ENCODE data around the gene MSX2.

MSX2 gene

GRCh38 chr5:174717826-174718455 is 6.4 kb upstream of the MSX2 start:
- no peak overlapping the region for H3K27ac ChIP-seq (ENCODE audit: extremely low read depth, low read depth, low read length)
- ChIA-PET POLR2A (no interaction called here), CTCF (interaction anchor here (0.8 to 0.9 kb wide), 3 partner anchors 76 to 298 kb away, joined by 3 read pairs; no protein-coding TSS in a partner anchor)
- no peaks in the 10 kb centered on the region for H3K36me3 ChIP-seq (ENCODE audit: control insufficient read depth in 2 of 2, insufficient read depth in 1 of 2, low read length in 2 of 2)
- H3K4me3 ChIP-seq (ENCODE audit: low read depth, low read length), result no peak overlapping the region
- no peaks in the 10 kb centered on the region for H3K9me3 ChIP-seq (ENCODE audit: control insufficient read depth, insufficient read depth, low read depth, low read length)
- TF ChIP-seq CTCF (tag by site-specific recombination; IDR thresholded peaks at IDR 0.05) (no peak), SP7 (tag by site-specific recombination; IDR thresholded peaks at IDR 0.05) (no peak), BCL11B (tag by site-specific recombination; IDR thresholded peaks at IDR 0.05; ENCODE audit: low read depth) (no peak), ZNF274 (IDR thresholded peaks at IDR 0.05; ENCODE audit: low read length) (no peak), ZNF274 (tag by site-specific recombination; IDR thresholded peaks at IDR 0.05; ENCODE audit: borderline replicate concordance) (no peak), ZNF23 (tag by site-specific recombination; IDR thresholded peaks at IDR 0.05; ENCODE audit: borderline replicate concordance) (no peak), ZFP69B (tag by site-specific recombination; IDR thresholded peaks at IDR 0.05) (no peak), ZNF707 (tag by site-specific recombination; IDR thresholded peaks at IDR 0.05) (no peak), ZNF132 (tag by site-specific recombination; IDR thresholded peaks at IDR 0.05; ENCODE audit: borderline replicate concordance) (no peak)
- 0 out of 2 replicates have a peak, but pooled peaks cover 7% of the 10 kb centered on the region for H3K4me1 ChIP-seq (ENCODE audit: control insufficient read depth, insufficient read depth, low read length)

GRCh38 chr5:174718880-174719610 is 5.3 kb upstream of the MSX2 start:
- Histone ChIP-seq H3K27ac (ENCODE audit: extremely low read depth, low read depth, low read length) (no peak overlapping the region), H3K4me1 (ENCODE audit: control insufficient read depth, insufficient read depth, low read length) (peaks cover 15% of the 10 kb centered on the region), H3K9me3 (ENCODE audit: control insufficient read depth, insufficient read depth, low read depth, low read length) (no peaks in the 10 kb centered on the region), H3K4me3 (ENCODE audit: low read depth, low read length) (no peak overlapping the region), H3K36me3 (ENCODE audit: control insufficient read depth in 2 of 2, insufficient read depth in 1 of 2, low read length in 2 of 2) (no peaks in the 10 kb centered on the region)
- CTCF ChIA-PET, result interaction anchor here (0.7 to 0.9 kb wide), 5 partner anchors 17 to 299 kb away, joined by 3 read pairs; no protein-coding TSS in a partner anchor
- POLR2A ChIA-PET, result no interaction called here
- peak; percentile 43; the same call in 1 of the 2 replicates for TF ChIP-seq ZNF157 (tag by site-specific recombination; IDR thresholded peaks at IDR 0.05)
- TF ChIP-seq, protein P1, sequence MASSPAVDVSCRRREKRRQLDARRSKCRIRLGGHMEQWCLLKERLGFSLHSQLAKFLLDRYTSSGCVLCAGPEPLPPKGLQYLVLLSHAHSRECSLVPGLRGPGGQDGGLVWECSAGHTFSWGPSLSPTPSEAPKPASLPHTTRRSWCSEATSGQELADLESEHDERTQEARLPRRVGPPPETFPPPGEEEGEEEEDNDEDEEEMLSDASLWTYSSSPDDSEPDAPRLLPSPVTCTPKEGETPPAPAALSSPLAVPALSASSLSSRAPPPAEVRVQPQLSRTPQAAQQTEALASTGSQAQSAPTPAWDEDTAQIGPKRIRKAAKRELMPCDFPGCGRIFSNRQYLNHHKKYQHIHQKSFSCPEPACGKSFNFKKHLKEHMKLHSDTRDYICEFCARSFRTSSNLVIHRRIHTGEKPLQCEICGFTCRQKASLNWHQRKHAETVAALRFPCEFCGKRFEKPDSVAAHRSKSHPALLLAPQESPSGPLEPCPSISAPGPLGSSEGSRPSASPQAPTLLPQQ (tag by site-specific recombination; IDR thresholded peaks at IDR 0.05), result no peak
- TF ChIP-seq ZNF426 (tag by site-specific recombination; IDR thresholded peaks at IDR 0.05), result no peak
- no peak for TF ChIP-seq ZBTB7A (tag by site-specific recombination; IDR thresholded peaks at IDR 0.05; ENCODE audit: low read depth)
- TF ChIP-seq SALL2 (tag by site-specific recombination; IDR thresholded peaks at IDR 0.05; ENCODE audit: borderline replicate concordance), result no peak
- no peak for TF ChIP-seq ZNF223 (tag by site-specific recombination; IDR thresholded peaks at IDR 0.05)
- no peak for TF ChIP-seq ZNF423 (tag by site-specific recombination; IDR thresholded peaks at IDR 0.05)
- TF ChIP-seq ZNF654 (tag by site-specific recombination; IDR thresholded peaks at IDR 0.05; ENCODE audit: low read depth), result no peak

Data from HEK293 (cell line).